T-helper 9 cell (primary cell): ENCODE results near the gene HIP1.
"Not testable (repeated sequence)": the region's sequence is repeated elsewhere in the genome, so short reads cannot be mapped to it uniquely, and the experiment has no call there.

ENCODE experiments used
- DNase-seq: peaks from one replicate; pipeline ENCODE4 v3.0.0-alpha.2; 2020

Gene HIP1

DNA sequence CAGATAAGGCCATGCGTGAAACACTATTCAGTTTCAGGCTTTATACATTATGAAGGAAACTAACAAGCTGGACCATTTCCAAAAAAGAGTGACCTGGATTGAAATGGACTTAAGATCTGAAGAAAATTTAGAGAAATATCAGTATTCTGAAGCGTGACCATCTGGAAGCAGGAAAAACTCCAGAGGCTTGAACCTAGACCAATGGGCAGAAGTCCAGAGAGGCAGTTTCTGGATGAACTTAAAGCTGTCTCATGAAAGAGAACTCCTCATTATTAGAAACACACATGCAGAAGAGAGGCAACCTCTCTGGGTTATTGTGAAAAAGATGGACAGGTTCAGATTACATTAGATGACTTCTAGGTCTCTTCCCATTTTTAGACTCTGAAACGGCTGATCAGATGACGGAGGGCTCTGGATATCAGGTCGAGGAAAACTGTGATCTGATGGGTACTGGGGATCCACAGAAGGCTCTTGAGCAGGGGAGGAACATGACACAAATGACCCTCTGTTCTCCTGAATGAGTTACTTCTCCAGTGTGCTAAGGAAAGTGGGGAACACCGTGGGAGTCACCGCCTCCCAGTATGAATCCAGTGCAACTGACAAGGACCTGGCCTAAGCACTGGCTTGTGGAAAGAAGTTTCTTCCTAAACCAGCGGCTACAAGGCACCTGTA lies 130.2 kb downstream of the HIP1 start:
- DNase-seq = no peak

DNA sequence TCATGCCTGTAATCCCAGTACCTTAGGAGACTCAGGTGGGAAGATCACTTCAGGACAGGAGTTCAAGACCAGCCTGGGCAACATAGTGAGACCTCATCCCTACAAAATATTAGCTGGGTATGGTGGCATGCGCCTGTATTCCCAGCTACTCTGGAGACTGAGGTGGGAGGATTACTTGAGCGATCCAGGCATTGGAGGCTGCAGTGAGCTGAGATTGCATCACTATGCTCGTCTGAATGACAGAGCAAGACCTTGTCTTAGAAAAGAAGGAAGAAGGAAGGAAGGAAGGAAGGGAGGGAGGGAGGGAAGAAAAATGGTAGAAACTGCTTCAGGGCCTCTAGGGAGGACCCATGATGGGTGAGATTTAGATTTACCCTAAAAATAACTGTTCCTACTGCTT lies 134.3 kb downstream of the HIP1 start:
- no peak for DNase-seq

DNA sequence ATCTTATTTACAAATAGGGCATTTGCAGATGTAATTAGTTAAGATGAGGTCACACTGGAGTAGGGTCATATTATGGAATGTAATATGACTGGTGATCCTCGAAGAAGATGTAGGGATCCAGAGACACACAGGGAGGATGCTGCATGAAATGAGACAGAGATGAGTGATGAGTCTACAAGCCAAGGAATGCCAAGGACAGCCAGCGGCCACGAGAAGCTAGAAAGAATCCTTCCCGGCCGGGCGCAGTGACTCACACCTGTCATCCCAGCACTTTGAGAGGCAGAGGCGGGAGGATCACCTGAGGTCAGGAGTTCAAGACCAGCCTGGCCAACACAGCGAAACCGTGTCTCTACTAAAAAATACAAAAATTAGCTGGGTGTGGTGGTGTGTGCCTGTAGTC lies 135.9 kb downstream of the HIP1 start:
- DNase-seq = not testable (repeated sequence)

DNA sequence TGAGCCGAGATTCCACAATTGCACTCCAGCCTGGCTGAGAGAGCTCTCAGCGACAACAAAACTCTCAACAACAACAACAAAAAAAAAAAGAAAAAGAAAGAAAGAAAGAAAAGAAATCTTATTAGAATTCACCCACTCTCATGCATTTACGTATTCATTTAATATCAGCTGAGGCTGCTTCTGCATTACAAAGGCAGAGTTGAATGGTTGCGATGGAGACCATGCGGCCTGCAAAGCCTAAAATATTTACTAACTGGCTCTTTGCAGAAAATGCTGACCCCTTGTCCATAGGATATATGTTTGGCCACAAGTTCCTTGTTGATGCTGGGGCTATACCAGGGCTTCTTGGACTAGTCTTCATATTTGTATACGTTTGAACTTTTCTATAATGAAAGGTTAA lies 137.2 kb downstream of the HIP1 start:
- no peak for DNase-seq

DNA sequence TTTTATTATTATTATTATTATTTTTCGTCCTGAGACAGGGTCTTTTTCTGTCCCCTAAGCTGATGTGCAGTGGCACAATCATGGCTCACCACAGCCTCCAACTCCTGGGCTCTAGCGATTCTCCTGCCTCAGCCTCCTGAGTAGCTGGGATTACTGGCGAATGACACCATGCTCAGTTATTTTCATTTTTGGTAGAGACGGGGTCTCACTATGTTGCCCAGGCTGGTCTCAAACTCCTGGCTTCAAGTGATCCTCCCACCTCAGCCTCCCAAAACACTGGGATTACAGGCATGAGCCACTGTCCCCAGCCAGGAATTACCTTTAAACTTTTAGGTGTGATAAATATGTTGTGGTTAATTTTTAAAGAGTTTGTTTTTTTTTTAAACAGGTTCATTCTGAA lies 138.0 kb downstream of the HIP1 start:
- DNase-seq = not testable (repeated sequence)

DNA sequence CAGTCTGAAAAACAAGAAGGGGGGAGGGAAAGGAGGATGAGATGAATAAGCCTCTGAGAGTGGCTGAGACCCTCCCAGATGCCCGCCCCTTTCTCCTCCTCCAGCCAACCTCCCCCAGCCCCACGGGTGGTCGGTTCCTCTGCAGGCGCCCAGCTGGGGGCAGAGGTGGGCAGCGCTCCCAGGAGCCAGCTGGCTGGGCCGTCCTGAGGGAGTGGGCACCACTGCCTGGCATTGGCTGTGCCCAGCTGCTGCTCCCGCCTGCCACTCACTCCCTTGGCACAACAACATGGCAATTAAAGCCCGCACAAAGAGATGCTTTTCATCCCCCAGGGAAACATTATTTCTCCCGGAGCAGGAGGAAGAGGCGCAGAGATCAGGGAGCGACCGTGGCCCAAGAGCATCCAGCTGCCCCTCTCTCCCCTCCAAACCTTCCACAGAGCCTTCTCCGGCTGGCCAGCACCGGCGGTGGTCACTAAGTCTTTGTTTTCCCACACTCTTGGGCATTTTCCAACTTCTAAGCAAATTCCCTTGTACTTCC lies 139.4 kb downstream of the HIP1 start:
- no peak for DNase-seq

DNA sequence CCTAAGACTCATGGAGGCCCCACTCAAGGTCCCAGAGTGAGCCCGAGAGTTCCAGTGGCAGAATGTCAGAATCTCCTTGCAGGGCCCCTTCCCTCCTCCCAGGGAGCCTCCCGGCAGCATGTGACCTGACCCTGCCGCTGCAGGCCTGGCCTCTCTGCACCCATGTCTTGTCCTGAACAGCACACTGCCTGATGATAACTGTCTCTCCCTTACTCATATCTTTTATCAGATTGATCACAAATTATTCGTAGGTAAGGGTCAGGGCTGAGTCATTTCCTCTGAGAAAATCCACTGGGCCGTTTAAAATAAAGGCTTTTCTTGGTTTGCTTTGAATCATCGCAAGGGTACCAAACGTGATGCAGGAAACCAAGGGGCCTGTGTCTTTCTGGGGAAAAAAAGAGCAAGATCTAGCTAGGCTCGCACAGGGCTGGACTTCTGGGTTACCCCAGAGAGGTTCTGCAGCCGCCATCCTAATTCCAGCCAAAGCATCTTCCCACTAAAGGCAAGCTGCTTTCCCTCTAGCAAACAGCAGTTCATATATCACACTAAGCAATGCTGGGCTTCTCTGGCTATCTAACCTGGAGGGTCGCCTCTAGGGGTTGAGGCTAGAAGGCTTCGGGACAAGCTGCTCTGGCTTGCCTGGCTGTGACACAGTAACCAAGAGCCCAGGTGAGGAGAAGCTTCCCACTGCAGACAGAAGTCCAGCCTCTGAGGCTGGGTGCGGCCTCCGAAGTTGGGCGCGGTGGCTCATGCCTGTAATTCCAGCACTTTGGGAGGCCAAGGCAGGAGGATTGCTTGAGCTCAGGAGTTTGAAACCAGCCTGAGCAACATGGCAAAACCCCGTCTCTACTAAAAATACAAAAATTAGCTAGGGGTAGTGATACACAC lies 141.8 kb downstream of the HIP1 start:
- no peak for DNase-seq

DNA sequence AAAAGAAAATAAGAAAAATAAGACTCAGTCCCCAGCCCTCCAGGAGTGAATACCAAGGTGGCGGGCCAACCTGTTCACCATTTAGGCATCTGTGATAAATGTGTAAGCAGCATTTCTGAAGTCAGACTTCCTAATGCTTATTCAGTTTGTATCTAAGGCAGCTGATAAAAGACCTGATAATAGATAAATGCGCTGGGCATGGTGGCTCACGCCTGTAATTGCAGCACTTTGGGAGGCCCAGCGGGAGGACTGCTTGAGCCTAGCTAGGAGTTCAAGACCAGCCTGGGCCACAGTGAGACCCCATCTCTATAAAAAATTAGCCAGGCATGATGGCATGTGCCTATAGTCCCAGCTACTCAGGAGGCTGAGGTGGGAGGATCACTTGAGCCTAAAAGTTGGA lies 143.0 kb downstream of the HIP1 start:
- DNase-seq = no peak

DNA sequence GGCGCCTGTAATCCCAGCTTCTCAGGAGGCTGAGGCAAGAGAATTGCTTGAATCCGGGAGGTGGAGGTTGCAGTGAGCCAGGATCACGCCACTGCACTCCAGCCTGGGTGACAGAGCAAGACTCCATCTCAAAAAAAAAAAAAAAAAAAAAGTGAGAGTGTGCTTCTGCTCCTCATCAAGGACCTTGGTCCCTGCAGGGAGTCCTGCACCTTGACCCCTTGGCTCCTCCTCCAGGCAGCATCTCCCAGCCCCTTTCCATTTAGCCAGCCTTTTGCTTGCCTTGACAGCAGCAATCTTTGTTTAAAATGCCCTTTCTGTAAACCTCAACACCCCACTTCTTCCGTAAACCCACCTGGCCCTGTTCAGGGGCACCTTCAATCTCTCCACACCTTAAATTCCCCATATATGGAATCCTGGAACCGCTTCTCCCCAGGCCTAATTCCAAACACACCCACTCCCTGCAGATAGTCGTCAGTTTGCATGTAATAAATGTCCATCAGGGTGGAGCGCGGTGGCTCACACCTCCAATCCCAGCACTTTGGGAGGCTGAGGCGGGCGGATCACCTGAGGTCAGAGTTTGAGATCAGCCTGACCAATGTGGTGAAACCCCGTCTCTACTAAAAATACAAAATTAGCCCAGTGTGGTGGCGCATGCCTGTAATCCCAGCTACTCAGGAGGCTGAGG lies 145.1 kb downstream of the HIP1 start:
- not testable (repeated sequence) for DNase-seq

DNA sequence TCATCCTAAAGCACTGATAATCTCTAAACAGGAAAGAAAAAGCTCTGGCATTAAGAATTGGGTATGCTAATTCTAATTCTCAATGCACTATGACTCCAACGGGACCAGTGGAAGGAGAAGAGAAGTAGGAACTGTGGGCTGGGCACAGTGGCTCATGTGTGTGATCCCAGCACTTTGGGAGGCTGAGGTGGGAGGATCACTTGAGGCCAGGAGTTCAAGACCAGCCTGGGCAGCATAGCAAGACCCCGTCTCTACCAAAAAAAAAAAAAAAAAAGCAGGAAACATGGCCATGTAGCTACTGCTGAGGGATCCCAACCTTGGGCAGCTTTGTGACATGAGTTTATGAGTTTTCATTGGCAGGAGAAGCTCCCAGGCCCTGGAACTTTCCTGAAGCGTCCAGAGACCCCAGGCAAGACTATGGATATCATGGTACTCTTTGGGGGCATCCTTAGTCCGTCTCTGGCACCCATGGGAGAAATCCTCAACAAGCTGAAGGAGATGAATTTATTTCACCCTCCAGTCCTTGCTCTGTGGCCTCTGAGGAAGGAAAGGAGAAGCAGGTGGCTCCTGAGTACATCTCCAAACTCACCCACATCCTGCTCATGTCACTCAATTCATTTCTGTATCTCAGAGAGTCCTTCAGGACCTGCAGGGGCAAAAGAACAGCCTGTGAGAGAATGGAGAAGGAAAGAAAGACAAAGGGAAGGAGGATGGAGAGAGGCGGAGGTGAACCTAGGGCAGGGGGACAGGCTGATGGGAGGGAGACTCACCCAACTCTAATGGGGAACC lies 147.1 kb downstream of the HIP1 start:
- DNase-seq = no peak

DNA sequence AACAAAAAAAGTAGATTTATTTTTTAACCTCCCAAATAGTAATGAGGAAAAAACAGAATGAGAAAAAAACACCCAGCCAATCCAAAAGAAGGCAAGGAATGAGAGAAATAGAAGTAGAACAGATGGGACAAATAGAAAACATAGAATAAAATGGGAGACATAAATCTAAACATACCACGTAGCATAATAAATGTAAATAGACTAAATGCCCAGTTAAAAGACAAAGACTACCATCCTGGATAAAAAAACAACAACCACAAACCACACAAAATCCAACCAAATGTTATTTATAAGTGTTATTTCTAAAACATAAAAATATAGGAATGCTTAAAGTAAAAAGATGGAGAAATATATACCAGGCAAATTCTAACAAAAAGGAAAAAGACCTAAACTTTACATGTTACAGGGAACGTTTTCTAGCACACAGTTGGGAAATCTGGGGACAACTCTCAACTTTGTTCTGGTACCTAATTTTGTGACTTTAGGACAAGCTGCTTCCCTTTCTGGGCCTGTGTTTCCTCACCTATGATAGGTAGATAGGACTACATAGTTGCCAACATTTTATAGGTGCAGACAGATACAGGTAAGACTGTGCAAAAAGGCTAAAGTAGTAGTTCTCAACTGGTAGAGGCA lies 148.3 kb downstream of the HIP1 start:
- no peak for DNase-seq

DNA sequence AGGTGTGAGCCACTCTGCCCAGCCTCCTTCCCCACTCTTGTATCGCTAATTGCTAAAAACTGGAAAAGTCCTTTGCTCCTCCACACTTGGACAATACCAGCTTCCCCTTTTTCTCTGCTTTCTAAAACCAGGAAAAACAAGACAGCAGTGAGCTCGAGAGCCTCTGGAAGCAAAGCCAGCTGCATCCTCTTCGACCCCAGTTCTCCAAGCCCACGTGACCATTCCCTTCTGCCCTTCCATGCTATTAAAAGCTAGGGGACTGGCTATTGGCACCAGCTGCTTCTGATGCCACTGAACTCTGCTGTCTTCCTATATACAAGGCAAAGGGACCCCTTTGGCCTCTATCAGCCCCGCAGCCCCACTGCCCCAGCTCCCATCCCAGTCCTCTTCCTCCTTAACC lies 154.4 kb downstream of the HIP1 start:
- DNase-seq = no peak

DNA sequence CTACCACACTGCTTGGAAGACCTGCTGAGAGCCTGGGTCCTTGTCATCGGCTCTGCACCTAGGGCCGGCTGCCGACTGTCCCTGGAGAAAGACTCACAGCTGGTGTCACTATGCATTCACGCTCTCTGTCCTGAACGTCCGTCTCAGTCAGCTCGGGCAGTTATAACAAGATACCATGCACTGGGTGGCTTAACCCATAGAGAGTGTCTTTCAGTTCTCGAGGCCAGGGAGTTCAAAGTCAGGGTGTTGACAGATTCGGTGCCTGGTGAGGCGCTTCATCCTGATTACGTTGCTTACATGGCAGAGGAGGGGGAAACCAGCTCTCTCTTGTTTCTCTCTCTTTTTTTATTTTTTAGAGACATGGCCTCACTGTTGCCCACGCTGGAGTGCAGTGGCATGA lies 155.5 kb downstream of the HIP1 start:
- DNase-seq = no peak

DNA sequence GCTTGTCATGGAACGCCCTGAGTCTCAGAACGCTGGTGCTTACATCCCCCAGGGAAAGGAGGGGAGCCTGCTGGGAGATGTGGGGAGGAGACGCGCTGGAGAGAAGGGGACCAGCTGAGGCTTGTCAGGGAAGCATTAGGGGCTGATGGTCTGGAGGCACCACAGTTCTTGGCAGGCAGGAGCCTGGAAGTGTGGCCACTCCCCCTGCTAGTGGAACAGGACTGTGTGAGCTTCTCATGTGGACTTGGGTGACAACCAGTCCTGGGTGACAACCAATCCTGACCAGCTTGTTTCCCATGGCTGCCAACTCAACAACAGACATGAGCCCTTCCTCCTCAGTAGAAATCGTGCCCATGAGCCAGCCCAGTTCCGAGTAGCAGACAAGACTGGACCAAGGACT lies 158.8 kb downstream of the HIP1 start:
- DNase-seq = no peak

DNA sequence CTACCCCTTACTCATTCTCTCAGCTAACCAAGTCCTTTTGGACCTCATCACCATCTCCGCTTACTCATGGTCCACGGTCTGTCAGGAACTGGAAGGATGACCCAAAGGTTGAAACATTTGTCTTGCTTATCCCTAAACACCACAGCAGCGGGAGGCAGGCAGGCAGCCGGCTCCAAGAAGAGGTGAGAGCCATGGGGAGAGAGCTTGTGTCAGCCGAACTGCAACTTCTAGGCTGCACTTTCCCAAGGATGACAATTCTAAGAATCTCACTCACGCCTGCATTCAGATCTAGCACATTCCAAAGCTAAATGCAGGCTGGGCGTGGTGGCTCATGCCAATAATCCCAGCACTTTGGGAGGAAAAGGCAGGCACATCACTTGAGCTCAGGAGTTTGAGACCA lies 160.7 kb downstream of the HIP1 start:
- no peak for DNase-seq

DNA sequence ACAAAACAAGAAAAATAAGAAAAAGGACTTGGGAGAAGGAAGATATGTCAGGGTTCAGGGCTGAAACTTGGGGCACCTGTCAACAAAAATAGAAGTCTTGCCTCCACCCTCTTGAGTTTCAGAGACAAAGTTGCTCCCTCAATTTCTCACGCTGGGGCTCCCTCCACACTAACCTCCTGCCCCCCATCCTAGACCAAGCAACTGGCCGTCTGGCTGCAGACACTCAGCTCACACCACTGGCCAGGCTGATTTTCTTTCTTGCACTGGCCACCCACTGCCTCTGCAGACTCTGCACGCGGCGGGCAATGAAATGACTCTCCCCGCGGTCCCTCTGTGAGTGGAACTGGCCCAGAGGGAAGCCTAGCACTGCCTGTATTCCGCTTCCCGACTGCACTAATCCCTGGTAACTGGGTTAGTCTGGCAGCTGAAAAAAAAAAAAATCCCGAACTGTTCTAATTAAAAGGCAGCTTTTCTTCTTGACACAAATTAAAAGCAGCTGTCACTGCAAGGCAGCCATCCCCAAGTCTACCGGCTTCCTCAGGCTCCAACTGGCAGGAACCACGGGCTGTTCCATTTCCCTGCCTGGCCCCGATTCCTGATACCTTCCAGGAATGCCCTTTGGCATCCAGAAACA lies 163.1 kb downstream of the HIP1 start:
- DNase-seq = no peak

DNA sequence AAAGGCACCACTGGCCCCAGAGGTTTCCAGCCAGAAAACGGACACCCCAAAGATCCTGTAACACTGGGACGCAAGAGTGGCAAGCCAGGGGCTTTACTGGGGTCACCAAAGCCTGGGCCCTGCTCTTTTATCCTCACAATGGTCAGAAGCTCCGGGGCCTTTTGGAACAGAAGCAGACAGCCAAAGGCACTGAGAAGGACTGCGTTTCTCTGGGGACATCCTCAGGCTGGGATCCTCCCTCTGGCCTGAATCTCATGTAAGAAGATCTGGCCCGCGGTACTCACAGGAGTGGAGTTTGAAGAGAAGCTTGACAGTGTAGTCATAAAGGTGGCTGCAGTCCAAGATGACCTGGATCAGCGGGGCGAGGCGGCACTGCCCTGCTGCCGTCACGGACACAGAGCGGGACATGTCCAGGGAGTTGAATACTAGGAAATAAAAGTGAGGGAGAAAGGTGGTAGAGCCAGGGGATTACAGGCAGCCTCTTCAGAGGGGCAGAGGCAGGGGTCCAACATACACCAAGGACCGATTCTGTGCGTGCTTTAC lies 165.2 kb downstream of the HIP1 start:
- DNase-seq = no peak

DNA sequence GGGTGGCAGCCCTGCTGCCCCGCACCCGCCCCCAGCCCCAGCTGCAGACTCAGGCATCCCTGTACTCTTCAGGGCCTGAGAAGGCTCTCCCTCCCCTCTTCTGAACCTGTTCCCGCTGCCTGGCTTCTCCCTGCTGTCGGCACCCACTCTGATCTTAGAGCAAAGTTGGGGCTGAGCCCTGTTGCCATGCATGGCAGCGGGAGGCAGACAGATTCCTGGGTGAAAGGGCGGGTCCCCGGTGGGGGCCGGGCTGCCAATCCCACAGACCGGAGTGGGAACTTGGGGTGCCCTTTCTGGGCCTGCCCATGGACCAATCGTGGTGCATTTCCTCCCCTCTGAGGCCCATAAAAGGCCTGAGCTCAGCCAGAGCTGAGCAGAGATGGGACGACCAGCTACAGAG lies 165.9 kb downstream of the HIP1 start:
- no peak for DNase-seq

DNA sequence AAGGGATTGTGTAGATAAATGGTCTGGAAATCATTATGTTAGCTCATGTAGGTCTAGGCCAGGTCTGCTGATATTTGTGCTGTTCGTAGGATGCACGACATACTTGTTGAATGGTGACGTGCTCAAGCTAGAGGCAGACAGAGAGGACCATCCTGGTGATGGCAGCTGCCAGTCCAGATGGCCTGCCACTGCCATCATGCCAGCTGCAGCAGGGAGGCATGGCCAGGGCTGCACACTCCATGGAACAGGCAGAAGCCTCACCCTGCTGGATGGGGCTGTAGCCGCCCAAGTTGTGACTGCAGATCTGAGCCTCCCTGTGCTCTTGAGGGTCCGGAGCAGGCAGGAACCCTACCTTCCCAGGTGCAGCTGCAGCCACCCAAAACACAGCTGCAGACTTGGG lies 166.3 kb downstream of the HIP1 start:
- DNase-seq = no peak

DNA sequence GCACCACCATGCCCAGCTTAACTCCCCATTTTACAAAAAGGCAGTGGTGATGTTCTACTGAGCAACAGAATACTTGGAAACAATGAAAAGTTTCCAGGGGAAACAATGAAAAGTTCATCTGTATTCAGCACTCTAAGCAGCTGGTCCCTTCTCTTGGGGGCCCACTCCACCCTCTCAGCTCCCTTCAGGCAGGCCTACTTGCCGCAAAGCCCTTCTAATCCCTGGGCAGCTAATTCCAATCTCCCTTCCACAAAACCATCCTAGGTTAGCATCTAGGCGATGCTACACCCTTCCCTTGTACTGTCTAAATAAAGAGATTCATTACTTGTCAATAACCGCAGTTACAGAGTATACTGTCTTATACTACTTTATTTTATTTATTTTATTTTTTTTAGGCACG lies 167.5 kb downstream of the HIP1 start:
- no peak for DNase-seq

DNA sequence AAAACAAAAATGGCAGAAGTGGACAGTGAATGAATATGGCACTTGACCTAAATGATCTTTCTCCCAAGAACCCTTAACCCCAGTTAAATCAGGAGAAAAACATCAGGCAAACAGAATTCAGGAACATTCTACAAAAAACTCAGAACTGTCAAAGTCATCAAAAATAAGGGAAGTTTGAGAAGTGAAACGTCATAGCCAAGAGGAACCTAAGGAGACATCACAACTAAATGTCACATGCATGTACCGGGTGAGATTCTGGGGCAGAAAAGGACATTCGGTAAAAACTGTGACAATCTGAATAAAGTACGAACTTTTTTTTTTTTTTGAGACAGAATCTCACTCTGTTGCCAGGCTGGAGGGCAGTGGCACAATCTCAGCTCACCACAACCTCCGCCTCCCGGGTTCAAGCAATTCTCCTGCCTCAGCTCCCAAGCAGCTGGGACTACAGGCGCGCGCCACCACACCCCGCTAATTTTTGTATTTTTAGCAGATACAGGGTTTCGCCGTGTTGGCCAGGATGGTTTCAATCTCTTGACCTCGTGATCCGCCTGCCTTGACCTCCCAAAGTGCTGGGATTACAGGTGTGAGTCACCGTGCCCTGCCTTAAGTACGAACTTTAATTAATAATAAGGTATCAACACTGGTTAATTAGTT lies 169.0 kb downstream of the HIP1 start:
- not testable (repeated sequence) for DNase-seq
